Stomach smooth muscle (tissue), 2 donors: Measurements from ENCODE around the gene TBC1D1.
"Not testable (repeated sequence)": the region's sequence is repeated elsewhere in the genome, so short reads cannot be mapped to it uniquely, and the experiment has no call there.

ENCODE experiments used
- H3K27ac ChIP-seq: one replicate; pipeline ENCODE4 v1.7.0; 2013; ENCODE audit warnings: mild to moderate bottlenecking, low read length, inconsistent platforms
- H3K27me3 ChIP-seq, 2 donors: one replicate each; pipeline ENCODE4 v1.7.0; 2013; ENCODE audit warnings: low read length in 2 of 2; ENCODE audit not compliant: insufficient read depth in 2 of 2, control insufficient read depth in 1 of 2
- H3K36me3 ChIP-seq, 2 donors: one replicate each; pipeline ENCODE4 v1.7.0; 2013; ENCODE audit warnings: low read length in 2 of 2; ENCODE audit not compliant: control insufficient read depth in 2 of 2, insufficient read depth in 2 of 2
- H3K4me1 ChIP-seq: one replicate; pipeline ENCODE4 v1.7.0; 2013; ENCODE audit warnings: low read length; ENCODE audit not compliant: control insufficient read depth, insufficient read depth
- H3K4me3 ChIP-seq, 2 donors: one replicate each; pipeline ENCODE4 v1.7.0; 2013; ENCODE audit warnings: low read length in 2 of 2
- H3K9ac ChIP-seq, 2 donors: one replicate each; pipeline ENCODE4 v1.7.0; 2013; ENCODE audit warnings: low read length in 2 of 2, mild to moderate bottlenecking in 1 of 2
- H3K9me3 ChIP-seq, 2 donors: one replicate each; pipeline ENCODE4 v1.7.0; 2013; ENCODE audit warnings: low read length in 2 of 2; ENCODE audit not compliant: control insufficient read depth in 2 of 2
- donor health status: healthy.
- donor health status: Pancreatic carcinoma.

Gene TBC1D1

GRCh38 chr4:38013461-38014366 lies 122.8 kb downstream of the TBC1D1 start:
- peak overlapping the region; percentile 58 for H3K27ac ChIP-seq
- H3K4me1 ChIP-seq = peaks cover 36% of the 10 kb centered on the region
- no peaks in the 10 kb centered on the region for H3K9me3 ChIP-seq
- H3K9ac ChIP-seq = no peak overlapping the region
- H3K4me3 ChIP-seq = peak overlapping the region in 1 of 2 donors; percentile 9
- peaks cover 5 to 6% of the 10 kb centered on the region in 2 donors for H3K36me3 ChIP-seq
- H3K27me3 ChIP-seq = no peaks in the 10 kb centered on the region

DNA sequence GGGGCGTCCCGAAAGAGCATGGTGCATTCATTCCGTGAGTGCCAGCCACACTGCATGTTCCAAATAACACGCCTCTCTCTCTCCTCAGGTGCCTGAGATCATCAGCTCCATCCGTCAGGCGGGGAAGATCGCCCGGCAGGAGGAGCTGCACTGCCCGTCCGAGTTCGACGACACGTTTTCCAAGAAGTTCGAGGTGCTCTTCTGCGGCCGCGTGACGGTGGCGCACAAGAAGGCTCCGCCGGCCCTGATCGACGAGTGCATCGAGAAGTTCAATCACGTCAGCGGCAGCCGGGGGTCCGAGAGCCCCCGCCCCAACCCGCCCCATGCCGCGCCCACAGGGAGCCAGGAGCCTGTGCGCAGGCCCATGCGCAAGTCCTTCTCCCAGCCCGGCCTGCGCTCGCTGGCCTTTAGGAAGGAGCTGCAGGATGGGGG lies 123.6 kb downstream of the TBC1D1 start:
- Histone ChIP-seq H3K27me3 (no peaks in the 10 kb centered on the region), H3K9ac (no peak overlapping the region), H3K4me3 (peak overlapping the region in 1 of 2 donors; percentile 9), H3K4me1 (peaks cover 36% of the 10 kb centered on the region), H3K36me3 (peaks cover 5 to 6% of the 10 kb centered on the region in 2 donors), H3K27ac (peak overlapping the region; percentile 58), H3K9me3 (no peaks in the 10 kb centered on the region)

DNA sequence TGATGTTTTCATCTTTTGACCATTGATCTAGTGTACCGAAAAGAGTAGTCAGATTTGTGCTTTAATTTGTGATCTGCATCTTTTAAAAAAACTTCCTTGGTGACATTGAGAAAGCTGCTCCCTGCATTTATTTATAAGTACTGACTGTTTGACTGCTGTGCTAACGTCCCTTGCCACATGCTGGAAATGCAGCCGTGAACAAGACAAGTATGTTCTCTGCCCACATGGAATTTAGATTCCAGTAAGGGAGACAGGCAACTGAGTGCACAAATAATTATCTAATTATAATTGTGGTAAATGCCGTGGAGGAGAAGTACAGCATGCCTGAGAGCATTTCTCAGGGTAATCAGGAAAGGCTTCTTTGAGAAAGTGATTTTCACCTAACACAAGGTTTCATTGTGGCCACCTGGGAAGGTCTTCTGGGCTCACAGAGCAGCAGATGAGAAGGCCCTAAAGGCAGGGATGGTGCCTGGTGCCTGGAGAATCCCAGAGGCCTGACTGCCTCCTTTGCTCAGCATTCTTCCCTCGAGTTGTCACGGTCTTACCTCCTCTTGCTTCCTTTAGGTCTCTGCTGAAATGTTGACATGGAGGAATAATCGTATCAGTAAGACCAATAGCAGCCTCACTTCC lies 125.1 kb downstream of the TBC1D1 start:
- H3K4me1 ChIP-seq = peaks cover 25% of the 10 kb centered on the region
- no peaks in the 10 kb centered on the region for H3K27me3 ChIP-seq
- no peak overlapping the region for H3K4me3 ChIP-seq

GRCh38 chr4:38016698-38017097 lies 125.8 kb downstream of the TBC1D1 start:
- Histone ChIP-seq H3K9me3 (no peaks in the 10 kb centered on the region), H3K4me1 (peaks cover 25% of the 10 kb centered on the region), H3K27ac (peak overlapping the region; percentile 18), H3K9ac (peak overlapping the region in 1 of 2 donors; percentile 7), H3K36me3 (peaks cover 8 to 10% of the 10 kb centered on the region in 2 donors), H3K4me3 (no peak overlapping the region), H3K27me3 (no peaks in the 10 kb centered on the region)

More for the DNA sequence above, 125.1 kb downstream of the TBC1D1 start:
- peak overlapping the region in 1 of 2 donors; percentile 7 for H3K9ac ChIP-seq
- peak overlapping the region; percentile 18 for H3K27ac ChIP-seq
- peaks cover 5 to 6% of the 10 kb centered on the region in 2 donors for H3K36me3 ChIP-seq
- H3K9me3 ChIP-seq = no peaks in the 10 kb centered on the region

- Histone ChIP-seq H3K9me3 (no peaks in the 10 kb centered on the region), H3K4me1 (peaks cover 30% of the 10 kb centered on the region), H3K27me3 (no peaks in the 10 kb centered on the region), H3K4me3 (no peak overlapping the region), H3K36me3 (peaks cover 16 to 17% of the 10 kb centered on the region in 2 donors), H3K9ac (no peak overlapping the region), H3K27ac (no peak overlapping the region)
These were observed 126.7 kb downstream of the TBC1D1 start for GRCh38 chr4:38017609-38018008.

DNA sequence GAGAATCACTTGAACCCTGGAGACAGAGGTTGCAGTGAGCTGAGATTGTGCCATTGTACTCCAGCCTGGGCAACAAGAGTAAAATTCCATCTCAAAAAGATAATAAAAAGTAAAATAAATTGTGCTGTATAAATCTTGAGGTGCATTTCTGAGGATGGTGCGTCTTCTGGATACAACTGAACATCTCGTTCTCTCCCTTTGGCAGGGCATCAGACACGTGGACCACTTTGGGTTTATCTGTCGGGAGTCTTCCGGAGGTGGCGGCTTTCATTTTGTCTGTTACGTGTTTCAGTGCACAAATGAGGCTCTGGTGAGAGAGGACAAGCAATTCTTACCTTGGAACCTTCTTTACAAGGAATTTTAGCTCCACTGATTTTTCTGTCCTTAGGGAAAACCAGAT lies 129.5 kb downstream of the TBC1D1 start:
- H3K4me3 ChIP-seq = no peak overlapping the region
- H3K27ac ChIP-seq = no peak overlapping the region
- H3K4me1 ChIP-seq = peaks cover 34% of the 10 kb centered on the region
- no peaks in the 10 kb centered on the region for H3K9me3 ChIP-seq
- no peak overlapping the region for H3K9ac ChIP-seq
- peaks cover 13 to 15% of the 10 kb centered on the region in 2 donors for H3K36me3 ChIP-seq
- no peaks in the 10 kb centered on the region for H3K27me3 ChIP-seq

GRCh38 chr4:38020961-38021360 lies 130.1 kb downstream of the TBC1D1 start:
- not testable (repeated sequence) for H3K9ac ChIP-seq, H3K4me3 ChIP-seq, H3K27me3 ChIP-seq, H3K27ac ChIP-seq, H3K9me3 ChIP-seq
- H3K36me3 ChIP-seq = peaks cover 13 to 15% of the 10 kb centered on the region in 2 donors
- H3K4me1 ChIP-seq = peaks cover 30% of the 10 kb centered on the region

DNA sequence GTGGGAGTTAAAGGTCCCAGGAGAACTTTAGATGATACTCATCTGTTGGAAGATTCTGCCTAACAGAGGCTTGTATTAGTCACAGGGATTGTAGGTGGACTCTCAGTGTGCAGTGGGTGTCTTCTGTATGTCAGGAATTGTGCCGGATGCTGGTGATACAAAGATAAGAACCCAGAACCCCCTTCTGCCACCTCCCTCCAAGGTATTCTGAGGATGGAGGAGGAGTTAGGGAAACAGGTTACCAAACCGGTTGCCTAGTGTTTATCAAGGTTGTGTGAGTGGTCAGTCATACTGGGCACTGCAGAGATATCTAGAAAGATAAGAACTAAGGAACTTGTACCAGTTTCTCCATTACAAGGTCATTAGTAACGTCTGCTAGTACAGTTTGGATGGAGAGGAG lies 130.9 kb downstream of the TBC1D1 start:
- H3K4me1 ChIP-seq = peaks cover 30% of the 10 kb centered on the region

DNA sequence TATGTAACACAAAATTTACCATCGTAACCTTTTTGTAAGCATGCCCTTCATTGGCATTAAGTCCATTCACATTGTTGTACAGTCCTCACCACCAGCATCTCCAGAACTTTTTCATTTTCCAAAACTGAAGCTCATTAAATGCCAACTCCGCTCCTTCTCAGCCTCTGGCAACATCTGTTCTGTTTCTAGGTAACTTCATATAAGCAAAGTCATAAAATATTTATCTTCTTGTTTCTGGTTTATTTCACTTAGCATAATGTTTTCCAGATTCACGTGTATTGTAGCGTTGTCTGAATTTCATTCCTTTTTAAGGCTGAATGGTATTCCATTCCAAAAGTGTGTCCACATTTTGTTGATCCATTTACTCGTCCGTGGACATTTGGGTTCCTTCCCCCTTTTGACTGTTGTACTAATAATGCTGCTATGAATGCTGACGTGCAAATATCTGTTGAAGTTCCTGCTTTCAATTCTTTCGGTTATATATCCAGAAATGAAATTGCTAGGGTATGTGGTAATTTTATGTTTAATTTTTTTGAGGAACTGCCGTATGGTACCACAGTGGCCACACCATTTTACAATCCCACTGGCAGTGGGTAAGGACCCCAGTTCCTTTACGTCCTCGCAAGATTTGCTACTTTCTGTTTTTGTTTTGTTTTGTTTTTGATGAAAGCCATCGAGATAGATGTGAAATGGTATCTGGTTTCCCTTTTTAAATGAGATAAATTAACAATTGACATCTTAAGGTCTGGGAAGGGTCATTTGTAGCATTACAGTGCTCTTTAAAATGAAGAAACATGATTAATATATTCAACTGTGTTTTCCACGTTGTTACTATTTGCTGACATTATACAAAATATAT lies 132.7 kb downstream of the TBC1D1 start:
- H3K36me3 ChIP-seq = peaks cover 21% of the 10 kb centered on the region in 2 donors
- H3K27me3 ChIP-seq = no peaks in the 10 kb centered on the region
- peak overlapping the region; percentile 55 to 64 for H3K9ac ChIP-seq
- peaks cover 33% of the 10 kb centered on the region for H3K4me1 ChIP-seq
- peak overlapping the region; percentile 90 for H3K27ac ChIP-seq
- peak overlapping the region; percentile 27 to 63 for H3K4me3 ChIP-seq
- H3K9me3 ChIP-seq = no peaks in the 10 kb centered on the region

More for the DNA sequence above, 130.9 kb downstream of the TBC1D1 start:
- Histone ChIP-seq H3K27ac (peak overlapping the region; percentile 90), H3K9me3 (no peaks in the 10 kb centered on the region), H3K27me3 (no peaks in the 10 kb centered on the region), H3K4me3 (no peak overlapping the region), H3K9ac (no peak overlapping the region), H3K36me3 (peaks cover 10 to 13% of the 10 kb centered on the region in 2 donors)

DNA sequence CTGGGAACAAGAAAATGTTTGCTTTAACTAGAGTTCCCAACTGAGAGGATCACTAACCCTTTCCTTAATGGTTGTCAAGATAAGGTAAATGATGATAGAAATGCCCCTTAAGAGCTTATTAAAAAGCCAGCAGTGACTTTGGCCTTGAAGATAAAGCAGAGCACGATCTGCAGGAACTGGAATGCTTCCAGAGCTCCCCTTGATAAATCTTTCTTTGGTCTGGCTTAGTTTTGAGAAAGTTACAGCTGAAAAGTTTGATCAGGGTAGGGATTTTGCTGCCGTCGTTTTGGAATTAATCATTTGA lies 133.3 kb downstream of the TBC1D1 start:
- H3K27me3 ChIP-seq = no peaks in the 10 kb centered on the region
- peaks cover 38% of the 10 kb centered on the region for H3K4me1 ChIP-seq
- H3K9me3 ChIP-seq = no peaks in the 10 kb centered on the region
- H3K4me3 ChIP-seq = peak overlapping the region; percentile 27 to 63
- H3K36me3 ChIP-seq = peaks cover 21 to 25% of the 10 kb centered on the region in 2 donors
- H3K27ac ChIP-seq = peak overlapping the region; percentile 90
- peak overlapping the region; percentile 29 to 55 for H3K9ac ChIP-seq
